Fibroblast of skin of right quadriceps (primary cell): Measurements from ENCODE around the gene RPGRIP1L.

ENCODE experiments used
- DNase-seq: peaks from one replicate; pipeline ENCODE4 v3.0.0-alpha.2; 2013

RPGRIP1L gene

DNA sequence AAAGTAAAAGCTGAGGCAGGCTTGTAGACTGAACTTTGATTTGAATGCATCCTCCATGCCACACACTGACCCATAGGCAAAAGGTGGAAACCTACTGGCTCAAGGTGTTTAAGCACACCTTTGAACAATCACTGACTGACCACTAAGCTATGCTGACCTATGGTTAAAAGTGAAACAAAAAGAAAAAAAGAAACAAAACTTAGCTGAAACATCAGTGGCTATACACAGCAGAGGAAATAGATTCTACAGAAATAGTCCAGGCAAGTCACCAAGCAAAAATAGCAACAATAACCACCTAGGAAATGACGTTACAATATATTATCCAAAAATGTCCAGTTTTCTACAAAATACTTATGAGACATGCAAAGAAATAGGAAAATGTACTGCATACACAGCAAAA is 60.2 kb downstream of the RPGRIP1L start:
- DNase-seq, result no peak

DNA sequence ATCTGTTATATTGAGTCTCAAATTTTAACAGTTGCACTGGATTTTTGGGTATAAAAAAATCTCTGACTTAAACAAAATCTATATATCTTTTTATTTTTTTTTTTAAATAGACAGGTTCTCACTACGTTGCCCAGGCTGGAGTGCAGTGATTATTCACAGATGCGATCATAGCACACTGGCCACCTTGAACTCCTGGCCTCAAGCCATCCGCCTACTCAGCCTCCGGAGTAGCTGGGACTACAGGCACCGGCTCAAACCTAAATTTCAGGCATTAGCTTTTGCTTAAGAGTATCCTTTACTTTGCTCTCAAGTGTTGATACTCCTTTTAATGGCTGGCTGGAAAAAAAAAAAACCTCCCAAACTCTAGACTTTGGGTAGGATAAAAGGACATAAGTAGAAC is 61.6 kb downstream of the RPGRIP1L start:
- peak; percentile 13 for DNase-seq

DNA sequence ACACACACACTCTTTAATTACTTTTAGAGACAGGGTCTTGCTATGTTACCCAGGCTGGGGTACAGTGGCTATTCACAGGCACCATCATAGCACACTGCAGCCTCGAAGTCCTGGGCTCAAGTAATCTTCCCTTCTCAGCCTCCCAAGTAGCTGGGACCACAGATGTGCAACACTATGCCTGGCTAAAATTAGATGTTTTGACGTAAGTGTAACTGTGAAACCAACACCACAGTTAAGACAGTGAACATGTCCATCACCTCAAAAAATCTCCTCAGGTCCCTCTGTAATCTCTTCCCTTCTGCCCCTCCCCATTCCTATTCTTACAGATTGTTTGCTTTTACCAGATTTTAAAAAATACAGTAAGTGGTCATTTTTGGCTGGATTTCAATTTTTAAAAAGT is 66.7 kb downstream of the RPGRIP1L start:
- DNase-seq, result no peak

DNA sequence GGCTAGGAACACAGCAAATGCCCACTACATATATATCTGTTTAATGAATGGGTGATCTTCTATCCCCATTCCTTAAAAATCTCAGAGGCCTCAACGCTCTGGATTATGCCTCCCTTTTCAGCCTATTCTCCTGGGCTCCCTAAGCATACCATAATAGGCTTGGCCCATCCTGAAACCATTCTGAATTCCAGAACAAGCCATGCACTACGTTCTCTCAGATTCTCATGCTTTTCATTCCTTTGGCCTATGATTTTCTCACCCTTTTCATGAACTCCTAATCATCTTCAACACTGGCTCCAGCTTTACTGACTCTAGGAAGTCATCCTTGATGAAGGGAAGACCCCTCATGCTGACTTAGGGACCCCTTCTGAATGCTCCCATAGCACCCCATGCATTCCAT is 71.1 kb downstream of the RPGRIP1L start:
- DNase-seq, result peak; percentile 44

DNA sequence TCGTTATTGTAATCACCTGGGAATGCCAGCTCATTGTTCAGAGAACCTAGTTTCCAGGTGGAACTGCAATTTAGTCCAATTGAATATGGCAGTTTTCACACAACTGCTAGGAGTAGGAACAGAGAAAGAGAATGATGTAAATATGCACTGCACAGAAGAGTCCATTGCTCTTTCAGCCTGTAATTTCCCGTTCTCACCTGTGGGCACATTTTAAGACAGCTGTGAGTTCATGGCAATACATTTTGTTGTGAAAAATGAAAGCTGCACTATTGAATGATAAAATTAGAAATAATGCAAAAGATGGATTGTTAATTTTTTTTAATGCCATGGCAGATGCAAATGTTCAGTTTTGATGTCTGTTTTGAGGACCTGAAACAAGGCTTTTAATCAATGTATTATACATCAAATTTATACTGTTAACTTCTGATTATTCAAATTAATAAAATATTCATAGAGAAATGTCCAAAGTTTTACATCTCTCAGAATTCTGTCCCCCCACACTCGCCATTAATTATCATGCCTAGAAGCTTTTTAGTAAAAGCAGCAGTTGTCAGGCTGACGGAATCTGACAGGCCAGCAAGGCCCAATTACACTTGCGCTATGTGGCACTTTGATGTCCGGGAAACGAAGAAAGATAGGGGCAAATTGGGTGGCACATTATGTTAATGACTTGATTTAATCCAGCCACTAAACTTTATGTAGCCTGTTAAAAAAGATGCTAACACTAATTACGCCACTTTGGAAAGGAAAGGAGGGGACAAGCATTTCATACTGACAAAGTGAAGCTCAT is 72.2 kb downstream of the RPGRIP1L start:
- no peak for DNase-seq

DNA sequence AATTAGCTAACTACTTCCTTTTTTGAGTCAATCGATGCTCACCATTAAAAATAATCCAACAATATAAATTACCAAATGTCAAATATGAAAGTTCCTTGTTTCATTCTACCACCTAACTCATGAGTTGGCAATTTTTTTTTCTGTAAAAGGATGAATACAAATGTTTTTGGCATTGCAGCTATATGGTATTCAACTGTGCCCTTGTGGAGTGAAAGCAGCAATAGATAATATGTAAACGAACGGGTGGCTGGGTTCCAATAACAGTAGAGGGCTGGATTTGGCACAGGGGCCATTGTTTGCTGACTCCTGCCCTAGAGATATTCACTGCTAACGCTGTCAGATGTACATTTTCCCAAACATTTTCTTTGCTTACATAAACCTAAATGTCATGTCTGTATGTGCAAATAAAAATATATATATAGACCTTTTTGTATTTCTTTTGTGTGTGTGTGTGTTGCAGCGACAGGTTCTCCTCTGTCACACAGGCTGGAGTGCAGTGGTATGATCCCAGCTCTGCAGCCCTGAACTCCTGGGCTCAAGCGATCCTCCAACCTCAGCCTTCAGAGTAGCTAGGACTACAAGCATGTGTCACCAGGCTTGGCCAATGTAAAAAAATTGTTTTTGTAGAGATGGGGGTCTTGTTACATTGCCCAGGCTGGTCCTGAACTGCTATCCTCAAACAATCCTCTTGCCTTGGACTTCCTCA is 73.9 kb downstream of the RPGRIP1L start:
- DNase-seq, result no peak

DNA sequence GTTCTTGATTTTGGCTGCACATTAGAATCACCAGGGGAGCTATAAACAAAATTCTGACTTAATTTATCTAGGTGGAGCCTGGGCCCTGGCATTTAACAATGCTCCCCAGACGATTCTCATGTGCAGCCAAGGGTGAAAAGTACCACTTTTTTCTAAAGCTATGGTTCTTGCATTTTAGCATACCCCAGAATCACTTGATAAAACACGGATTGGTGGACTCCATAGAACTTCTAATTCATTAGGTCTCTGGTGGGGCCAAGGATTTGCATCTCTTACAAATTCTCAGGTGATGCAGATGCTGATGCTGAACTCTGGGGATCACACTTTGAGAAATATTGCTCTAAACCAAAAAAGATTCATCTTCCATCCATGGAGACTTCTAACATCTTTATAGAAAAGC is 74.5 kb downstream of the RPGRIP1L start:
- DNase-seq, result no peak

DNA sequence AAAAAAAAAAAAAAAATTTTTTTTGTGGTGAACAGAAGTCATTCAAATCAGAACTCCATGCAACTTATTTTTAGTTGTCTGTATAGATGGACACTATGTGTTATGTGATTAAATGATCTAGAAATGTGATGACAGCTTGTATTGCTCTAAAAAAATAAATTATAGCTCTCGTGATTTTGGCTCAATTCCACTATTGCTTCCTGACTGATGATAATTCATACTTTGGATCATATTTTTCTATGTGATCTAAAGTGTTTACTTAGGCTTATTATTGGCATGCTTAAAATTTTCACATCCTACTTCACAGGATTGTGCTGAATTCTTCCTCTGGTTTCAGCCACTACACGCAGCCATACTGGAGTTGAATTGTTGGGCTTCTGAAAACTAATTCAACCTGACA is 76.8 kb downstream of the RPGRIP1L start:
- peak; percentile 12 for DNase-seq

DNA sequence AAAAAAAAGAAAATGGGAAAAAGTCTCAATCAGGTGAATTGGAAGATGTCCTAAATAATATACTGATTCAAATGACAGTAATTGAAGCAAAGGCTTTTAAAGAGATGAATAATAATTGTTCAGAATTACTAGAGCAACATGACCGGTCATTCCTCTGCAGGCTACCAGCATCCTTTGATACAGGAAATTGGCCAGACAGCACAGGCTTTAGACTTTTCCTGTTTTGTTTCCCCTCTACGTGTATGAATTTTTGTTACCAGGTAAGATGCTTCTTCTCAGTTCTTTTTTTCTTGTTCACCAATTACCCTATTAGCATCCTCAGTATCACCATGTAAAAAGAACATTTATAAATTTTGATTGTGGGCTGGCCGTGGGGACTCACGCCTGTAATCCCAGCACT is 77.5 kb downstream of the RPGRIP1L start:
- no peak for DNase-seq

DNA sequence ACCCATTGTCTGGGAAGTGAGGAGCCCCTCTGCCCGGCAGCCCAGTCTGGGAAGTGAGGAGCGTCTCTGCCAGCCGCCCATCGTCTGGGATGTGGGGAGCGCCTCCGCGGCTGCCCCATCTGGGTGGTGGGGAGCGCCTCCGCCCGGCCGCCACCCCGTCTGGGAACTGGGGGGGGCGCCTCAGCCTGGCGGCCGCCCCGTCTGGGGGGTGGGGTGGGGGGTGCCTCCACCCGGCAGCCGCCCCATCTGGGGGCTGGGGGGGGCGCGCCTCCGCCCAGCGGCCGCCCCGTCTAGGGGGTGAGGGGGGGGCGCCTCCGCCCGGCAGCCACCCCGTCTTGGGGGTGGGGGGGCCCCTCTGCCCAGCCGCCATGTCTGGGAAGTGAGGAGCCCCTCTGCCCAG is 78.4 kb downstream of the RPGRIP1L start:
- no peak for DNase-seq

DNA sequence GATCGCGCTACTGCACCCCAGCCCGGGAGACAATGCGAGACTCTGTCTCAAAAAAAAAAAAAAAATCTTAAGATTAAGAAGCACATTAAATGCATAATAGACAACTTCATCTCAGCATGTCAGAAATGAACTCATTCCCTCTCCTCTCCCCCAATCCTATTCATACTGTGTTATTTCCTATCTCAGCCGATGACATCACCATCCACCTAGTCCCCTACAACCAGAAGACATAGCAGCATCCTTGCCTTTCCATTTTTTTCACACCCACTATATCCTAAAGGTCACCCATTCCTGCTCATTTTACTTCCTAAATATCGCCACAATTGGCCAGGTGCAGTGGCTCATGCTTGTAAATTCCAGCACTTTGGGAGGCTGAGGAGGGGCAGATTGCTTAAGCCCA is 81.3 kb downstream of the RPGRIP1L start:
- DNase-seq, result no peak

DNA sequence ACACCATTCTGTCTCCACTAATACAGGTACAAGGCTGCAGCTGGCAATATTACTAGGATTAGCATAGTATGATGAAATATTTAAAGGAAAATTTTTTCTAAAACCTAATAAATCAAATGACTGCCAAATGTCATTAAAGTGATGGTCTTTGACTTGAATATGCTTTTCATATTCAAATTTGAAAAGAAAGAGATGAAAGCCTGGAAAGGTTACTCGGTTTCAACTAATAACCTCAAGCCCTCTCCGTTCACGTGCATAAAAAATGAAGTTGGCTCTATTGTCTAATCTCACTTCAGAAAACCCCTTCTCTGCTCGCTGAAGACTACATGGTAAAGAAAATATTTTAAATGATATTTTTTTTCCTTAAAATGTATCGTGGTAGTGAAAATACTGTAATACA is 83.2 kb downstream of the RPGRIP1L start:
- DNase-seq, result no peak

DNA sequence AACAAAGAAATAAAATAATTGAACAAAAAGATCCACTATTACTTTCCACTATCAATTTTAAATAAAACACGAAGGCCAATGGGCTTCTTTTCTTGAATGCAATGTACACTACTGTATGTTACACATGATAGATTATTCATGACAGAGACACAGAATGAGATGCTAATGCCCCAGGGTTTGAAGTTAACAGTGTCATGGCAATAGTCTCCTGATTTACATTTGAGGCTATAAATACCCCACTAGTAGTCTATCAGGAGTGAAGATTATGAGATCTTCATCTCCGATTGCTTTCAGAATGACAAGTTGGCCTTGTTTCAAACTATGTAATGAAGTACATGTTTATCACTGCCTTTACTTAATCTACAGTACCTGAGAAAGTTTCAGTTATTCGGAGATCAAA is 84.4 kb downstream of the RPGRIP1L start:
- DNase-seq, result no peak

DNA sequence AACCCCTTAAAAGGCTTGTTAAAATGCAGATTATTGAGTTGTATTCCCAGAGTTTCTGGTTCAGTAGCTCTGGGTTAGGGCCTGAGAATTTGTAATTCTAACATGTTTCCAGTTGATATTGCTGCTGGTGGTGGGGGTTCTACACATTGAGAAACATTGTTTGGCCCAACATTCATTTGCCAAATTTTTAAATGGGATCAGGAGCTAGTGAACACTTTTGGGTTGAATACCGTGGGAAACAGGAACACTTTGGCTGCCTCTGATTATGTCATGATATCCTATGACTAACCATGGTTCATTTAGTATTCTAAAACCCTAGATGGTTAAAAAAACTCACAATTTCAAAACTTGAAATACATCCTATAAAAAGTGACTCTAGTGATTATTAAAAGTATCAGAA is 89.3 kb downstream of the RPGRIP1L start:
- no peak for DNase-seq

DNA sequence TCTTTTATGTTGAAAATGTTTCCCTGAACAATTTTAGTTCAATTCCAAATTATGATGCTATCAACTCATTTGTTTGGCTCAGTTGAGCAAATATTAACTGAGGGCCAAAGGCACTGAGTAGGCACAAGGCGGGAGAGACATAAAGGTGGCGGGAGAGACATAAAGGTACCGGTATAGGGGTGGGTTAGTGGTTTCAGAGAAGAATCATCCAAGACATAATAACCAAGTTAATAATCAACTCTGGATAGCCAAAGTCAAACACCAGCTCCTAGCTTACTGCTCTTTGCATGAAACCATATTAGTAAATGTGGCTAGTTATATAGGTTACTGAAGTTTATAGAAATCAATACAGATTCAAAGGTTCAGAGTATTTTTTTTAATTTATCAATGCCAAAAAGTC is 91.7 kb downstream of the RPGRIP1L start:
- no peak for DNase-seq

DNA sequence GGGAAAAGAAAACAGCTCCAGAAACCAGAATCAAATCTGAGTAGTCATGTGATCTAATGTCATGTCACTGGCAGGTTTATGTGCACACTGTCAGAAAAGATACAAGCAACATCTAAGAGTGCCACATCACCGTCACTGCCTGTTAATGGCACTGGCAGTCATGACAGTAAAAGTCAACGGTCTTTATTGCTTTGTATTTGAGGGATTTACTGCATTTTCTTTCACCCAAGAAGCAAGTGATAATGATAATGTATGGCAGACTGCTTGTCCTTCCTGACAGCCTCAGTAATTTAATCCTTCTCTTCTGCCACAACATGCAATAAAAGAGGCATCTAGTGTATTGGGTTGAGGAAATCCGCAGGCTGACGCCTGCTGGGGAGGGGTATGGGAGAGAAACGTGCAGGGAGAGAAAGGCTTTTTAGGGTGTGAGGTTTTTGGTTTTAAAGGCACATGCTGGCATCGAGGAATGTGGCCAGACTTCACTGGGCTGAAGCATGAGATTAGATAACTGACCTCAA is 92.4 kb downstream of the RPGRIP1L start:
- peak; percentile 22 for DNase-seq

DNA sequence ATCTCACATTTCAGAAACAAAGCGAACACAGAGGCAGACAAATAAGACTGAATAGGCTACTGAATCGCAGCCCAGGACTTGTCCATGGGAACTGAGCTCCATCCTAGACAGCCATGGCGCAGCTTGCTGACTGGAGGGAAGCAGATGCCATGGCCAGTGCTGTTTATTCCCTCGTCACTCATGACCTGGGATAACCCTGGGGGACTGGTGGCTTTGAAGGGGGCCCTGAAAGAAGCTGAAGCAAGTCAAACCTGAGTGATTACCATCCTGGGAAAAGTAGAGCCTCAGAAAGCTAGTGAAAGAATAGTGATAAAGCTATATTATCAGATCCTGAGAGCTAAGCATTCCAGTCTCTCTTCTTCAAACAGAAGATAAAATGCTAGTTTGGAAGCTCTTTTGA is 94.1 kb downstream of the RPGRIP1L start:
- DNase-seq, result no peak

DNA sequence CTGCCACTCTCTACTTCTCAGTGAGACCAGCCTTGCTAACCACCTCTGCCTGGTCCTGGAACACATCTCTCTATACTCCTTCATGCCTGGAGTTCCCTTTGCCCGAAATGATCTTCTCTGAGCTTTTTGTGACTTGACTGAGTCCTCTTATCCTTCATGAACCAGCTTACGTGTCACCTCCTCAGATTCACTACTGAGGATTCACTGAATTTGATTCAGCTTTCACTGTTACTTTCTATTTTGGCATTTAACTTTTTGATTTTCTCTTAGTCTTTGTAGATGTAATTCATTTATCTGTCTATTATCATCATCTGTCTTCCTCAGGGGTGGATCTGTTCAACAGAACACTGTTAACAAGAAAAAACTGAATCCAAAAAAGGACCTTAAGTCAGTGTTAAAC is 95.6 kb downstream of the RPGRIP1L start:
- DNase-seq, result no peak

DNA sequence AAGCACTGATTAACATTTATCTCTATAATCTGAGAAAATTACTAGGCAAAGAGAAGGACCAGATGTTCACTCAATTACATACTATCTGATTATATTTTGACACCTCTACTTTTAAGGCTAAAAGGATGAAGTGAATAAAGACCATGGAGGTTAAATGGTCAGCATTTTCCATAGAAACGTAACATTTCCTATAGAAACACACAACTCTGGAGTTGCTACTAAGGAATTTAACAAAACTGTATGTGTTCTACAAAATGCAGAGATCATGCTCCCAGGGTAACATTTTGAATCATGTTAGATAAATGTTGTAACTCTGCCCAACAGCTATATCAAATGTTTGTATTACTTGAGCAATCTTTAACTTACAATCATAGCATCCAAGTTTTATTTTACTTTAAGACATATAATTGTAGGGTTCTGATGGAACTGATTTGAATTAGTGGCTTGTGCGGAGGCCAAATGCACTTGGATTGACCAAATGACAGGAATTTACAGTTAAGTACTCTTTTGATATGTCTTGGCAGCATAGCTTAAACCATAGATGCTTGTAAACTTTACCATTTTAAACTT is 97.7 kb downstream of the RPGRIP1L start:
- peak; percentile 20 for DNase-seq

DNA sequence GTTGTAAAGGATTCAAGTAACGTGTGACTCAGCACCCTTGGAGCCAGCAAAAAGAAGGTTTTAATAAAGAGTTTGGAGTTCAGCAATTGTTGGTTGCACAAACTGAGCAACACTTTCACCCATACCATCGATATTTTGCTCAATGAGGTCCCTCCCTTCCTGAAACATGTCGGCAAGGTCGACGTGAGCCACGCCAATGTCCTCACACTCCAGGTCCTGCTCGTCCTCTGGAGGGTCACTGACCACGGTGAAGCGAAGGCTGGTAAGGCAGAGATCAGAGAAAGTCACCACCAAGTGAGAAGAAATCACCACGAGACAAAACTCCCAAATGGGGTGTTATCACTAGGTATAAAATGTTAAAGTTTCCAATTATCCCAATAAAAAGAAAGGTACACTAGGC is 98.3 kb downstream of the RPGRIP1L start:
- peak; percentile 25 for DNase-seq

DNA sequence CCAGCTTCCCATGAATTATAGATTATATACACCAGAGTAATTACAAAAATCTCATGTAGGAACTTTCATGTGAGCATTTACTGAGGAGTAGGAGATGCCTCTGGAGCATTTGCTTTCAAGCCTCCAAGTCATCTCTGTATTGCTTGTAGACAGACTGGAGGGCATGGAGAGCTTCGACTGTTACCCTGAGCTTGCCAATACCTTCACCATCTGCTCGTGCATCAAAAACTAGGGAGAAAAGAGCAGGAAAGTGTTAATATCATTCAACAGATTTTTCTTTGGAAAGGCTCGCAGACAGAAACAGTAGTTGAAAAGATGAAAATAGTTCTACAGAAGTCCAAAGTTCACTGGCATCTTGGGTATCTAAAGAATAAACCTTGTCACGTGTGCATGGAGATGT is 101.7 kb downstream of the RPGRIP1L start:
- DNase-seq, result no peak

DNA sequence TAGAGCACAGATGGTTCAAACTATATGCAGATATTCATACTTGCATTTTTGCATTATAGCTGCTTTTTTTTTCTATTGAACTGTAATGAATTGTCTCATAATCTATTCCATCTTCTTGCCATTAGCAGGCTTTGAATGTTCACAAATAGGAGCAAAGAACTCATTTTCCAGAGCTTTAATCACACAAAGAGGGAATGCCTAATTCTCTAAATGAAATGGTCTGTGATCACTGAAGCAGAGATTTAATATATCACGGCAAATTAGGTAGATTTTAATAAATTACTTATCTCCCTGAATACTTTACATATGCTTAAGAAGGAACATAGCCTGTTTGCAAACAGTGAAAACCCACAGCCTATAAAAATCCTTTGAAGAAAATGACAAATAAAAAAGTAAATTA is 103.0 kb downstream of the RPGRIP1L start:
- no peak for DNase-seq

DNA sequence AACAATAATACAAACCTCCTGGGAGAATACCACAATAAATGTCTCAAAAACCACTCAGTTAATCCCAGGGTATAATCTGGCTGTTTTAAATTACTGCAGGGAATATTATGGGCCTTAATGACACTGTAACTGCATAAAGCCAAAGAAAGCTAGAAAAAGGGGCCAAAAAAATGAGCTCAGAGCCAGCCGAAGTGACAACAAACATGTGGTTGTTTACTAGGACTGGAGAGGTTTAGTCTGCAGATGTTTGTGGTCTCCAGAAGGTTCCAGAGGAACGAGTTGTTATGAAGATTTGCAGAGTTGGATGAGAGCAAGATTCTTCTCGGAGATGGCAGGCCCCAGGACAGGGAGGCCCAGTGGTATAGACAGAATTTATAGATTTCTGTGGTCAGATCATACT is 103.5 kb downstream of the RPGRIP1L start:
- peak; percentile 64 for DNase-seq

DNA sequence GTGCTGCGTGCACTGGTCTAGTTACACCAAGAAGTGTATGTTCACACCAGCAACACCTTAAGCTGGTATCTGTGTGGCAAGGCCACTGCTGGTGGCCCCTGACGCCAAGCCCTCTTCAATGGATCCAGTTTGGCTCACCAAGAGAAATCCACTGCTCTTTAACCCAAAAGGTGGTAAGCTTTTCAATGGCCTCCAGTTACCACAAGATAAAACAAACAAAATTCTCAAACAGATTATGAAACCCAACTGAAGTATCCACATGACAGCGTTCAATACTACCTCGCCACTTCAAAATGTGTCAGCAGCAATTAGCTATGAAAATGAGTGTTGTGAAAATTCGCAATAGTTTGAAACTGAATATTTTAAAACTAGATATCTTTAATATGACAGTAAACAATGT is 104.1 kb downstream of the RPGRIP1L start:
- DNase-seq, result no peak
